ENCODE data around the gene TEX50.
"Not testable (repeated sequence)": the region's sequence is repeated elsewhere in the genome, so short reads cannot be mapped to it uniquely, and the experiment has no call there.

The TEX50 gene

DNA sequence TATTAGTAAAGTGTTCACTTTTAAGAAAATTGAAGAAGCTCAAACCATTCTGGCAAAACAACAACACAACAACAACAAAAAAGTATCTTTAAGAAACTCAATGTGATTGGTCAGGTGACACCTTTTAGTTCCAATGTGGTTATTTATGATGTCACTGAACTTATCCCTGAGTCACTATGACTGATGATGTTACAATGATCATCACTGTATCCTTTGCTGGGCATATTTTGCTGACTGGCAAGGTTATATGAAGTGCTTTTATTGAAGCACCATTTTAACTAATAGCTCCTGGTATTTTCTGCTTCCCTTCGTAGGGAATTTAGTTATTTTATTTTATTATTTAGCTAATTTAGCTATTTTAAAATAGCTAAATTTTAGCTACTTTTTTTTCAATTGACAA, at the start of gene TEX50:
TSS of gene TEX50 (plus strand) at position 223 of the 400 bp plus-strand sequence. CDS start 184 bp downstream, outside the sequence.
- DNase-seq, result no peak

DNA sequence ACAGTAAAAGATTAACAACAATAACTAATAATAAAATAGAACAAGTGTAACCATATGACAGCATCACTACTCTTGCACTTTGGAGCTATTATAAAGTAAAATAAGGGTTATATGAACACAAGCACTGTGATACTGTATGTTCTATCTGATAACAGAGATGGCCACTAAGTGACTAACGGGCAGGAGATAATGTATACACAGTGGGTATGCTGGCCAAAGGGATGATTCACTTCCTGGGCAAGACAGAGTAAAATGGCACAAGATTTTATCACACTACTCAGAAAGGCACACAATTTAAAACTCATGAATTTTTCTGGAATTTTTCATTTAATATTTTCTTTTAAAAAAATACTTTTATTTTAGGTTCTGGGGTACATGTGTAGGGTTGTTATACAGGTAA, 44.6 kb upstream of the TEX50 start:
- DNase-seq, result no peak

DNA sequence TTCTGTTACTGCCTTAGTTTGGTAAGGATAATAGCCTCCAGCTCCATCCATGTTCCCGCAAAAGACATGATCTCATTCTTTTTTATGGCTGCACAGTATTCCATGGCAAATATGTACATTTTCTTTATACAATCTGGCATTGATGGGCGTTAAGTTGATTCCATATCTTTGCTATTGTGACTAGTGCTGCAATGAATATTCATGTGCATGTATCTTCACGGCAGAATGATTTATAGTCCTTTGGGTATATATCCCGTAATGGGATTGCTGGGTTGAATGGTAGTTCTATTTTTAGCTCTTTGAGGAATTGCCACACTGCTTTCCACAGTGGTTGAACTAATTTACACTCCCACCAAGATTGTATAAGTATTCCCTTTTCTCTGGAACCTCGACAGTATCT, 44.0 kb upstream of the TEX50 start:
- DNase-seq, result not testable (repeated sequence)

- no peak for DNase-seq
These were observed 38.9 kb upstream of the TEX50 start for GRCh38 chr1:173596097-173596825.

DNA sequence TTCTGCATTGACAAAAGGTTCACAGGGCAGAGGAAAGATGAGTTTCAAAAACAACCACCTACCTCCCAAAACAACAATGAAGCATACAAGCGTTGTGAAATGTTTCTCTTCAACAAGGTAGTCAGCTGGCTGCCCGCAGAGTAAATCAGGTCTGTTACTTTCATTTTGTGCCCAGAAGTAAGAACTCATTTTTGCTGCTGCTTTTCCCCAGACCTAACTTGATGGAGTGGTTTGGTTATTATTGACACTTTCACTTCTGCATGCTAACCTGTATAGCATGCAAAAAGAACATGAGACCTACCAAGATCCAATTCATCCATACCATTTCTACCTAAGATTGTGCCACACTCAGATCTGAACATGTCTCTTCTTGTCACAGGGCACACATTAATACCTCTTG, 33.5 kb upstream of the TEX50 start:
- DNase-seq, result no peak

- DNase-seq, result no peak
These were observed 32.0 kb upstream of the TEX50 start, which contains the start of gene SLC9C2 for GRCh38 chr1:173603056-173603591. Gene SLC9C2, minus strand, starts transcription at chr1:173603072. Its CDS starts 1,296 bp downstream, at chr1:173601776.

DNA sequence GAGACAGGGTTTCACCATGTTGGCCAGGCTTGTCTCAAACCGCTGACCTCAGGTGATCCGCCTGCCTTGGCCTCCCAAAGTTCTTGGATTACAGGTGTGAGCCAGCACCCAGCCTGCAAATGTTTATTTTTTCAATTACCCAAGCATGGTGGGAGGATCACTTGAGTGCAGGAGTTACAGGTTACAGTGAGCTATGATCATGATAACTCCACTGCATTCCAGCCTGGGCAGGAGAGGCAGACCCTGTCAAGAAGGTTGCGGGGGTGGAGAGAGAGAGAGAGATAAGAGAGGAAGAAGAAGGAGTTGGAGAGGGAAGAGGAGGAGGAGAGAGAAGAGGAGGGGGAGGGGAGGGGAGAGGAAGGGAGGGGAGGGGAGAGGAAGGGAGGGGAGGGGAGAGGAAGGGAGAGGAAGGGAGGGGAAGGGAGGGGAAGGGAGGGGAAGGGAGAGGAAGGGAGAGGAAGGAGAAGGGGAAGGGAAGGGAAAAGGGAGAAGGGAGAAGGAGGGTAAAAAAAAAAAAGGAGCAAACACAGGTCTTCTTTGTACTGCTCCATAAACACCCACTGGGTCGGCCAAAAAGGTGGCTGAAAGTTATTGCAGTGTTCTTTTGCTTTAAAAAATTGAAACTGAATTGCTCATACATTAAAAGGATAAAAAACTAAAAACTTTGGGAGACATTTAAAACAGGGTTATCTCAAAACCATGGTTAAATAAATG, 26.5 kb upstream of the TEX50 start:
- DNase-seq, result no peak

DNA sequence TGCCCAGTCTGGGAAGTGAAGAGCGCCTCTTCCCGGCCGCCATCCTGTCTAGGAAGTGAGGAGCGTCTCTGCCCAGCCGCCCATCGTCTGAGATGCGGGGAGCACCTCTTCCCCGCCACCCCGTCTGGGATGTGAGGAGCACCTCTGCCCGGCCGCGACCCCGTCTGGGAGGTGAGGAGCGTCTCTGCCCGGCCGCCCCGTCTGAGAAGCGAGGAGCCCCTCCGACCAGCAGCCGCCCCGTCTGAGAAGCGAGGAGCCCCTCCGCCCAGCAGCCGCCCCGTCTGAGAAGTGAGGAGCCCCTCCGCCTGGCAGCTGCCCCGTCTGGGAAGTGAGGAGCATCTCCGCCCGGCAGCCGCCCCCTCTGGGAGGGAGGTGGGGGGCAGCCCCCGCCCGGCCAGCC, 22.1 kb upstream of the TEX50 start:
- not testable (repeated sequence) for DNase-seq

GRCh38 chr1:173616859-173617258, 18.3 kb upstream of the TEX50 start:
- DNase-seq, result no peak

GRCh38 chr1:173627269-173627668, 7.9 kb upstream of the TEX50 start:
- DNase-seq, result no peak

GRCh38 chr1:173628888-173629287, 6.2 kb upstream of the TEX50 start:
- DNase-seq, result no peak

GRCh38 chr1:173637236-173638042, 2.3 kb downstream of the TEX50 start:
- DNase-seq, result not testable (repeated sequence)

DNA sequence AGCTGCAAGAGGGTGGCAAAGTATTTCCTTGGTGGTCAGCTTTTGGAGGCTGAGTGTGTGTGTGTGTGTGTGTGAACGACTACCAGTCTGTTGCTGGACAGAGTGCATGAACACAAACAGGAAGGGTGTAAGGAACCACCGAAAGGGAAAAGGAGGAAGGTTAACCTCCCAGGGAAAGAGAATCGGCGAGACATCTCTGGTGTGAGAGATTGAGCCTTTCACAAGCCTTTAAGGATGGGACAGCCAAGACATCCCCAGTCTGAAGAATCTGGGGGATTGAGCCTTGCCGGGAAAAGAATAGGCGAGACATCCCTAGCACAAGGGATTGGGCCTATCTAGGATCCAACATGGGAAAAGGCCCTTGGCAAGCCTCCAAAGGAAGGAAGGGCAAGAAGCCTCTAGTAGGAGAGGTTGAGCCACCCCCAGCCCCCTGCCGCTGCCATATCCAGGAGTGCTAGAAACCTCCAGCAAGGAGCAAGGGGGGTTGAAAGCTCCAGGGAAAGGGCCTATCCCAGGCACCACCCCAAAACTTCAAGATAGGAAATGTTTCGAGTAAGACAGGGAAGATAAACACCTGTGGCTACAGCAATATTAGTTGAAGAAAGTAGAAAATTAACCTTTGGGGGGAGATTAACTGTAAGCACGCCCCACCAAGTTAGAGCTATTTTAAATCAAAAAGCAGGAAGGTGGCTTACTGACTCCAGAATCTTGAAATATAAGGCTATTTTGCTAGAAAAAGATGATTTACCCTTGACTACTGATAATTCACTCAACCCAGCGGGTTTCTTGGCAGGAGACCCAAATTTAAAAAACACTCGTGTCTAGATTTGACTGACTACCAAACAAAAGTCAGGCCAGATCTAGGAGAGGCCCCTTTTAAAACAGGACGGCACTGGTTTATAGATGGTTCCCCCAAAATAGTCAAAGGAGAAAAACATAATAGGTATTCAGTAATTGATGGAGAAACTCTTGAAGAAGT, 3.2 kb downstream of the TEX50 start:
- no peak for DNase-seq

- no peak for DNase-seq
These were observed 4.0 kb downstream of the TEX50 start for GRCh38 chr1:173639102-173639501.

- not testable (repeated sequence) for DNase-seq
These were observed 7.5 kb downstream of the TEX50 start for GRCh38 chr1:173642450-173643139.

DNA sequence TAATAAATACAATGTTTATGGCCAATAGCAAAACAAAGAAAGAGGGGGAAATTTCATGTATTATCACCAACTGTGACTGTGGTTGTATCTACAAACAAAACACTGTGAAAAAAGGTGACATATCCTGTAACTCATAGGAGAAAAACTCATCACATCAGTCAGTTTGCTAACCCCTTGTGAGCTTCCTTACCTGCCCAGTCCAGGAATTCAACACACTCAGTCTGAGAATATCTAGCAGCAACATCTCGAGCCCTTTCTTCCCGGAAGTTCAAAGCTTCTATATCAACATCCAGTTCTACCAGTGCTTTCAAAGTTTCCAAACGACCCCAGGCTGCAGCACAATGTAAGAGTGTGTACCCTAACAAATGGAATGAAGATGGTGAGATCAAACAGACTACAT, 11.5 kb downstream of the TEX50 start:
- DNase-seq, result no peak

GRCh38 chr1:173648880-173649605, 13.9 kb downstream of the TEX50 start:
- no peak for DNase-seq

DNA sequence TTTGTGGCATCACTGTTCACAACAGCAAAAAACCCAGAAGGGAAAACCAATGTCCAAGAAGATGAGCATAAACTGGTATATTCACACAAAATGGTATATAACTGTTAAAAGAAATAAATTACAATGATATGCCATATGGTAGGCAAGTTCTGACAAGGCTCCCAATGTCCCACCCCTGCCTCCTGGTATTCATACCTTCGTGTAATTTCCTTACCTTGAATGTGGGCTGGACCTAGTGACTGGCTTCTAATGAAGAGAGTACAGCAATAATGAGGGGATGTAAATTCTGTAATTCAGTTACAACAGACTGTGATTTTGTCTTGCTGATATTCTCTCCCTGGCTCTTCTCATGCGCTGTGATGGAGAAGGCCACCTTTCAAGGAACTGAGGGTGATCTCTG, 25.2 kb downstream of the TEX50 start:
- no peak for DNase-seq

GRCh38 chr1:173661271-173661670, 26.1 kb downstream of the TEX50 start:
- DNase-seq, result no peak

DNA sequence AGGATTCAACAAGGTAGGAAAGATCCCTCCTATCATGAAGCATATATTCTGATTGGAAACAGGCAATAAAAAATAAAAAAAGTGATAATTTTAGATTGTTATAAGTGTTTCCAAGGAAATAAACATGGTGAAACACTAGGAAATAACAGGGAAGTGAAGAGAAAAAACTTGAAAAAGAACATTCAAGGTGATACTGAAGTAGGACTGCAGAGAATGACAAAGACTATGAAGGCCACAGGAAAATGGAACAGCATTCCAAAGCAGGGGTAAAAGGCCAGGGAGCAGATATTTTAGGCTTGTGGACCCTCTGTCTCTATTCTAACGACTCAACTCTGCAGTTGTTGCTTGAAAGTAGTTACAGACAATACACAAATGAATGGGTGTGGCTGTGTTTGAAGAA, 26.6 kb downstream of the TEX50 start:
- no peak for DNase-seq

DNA sequence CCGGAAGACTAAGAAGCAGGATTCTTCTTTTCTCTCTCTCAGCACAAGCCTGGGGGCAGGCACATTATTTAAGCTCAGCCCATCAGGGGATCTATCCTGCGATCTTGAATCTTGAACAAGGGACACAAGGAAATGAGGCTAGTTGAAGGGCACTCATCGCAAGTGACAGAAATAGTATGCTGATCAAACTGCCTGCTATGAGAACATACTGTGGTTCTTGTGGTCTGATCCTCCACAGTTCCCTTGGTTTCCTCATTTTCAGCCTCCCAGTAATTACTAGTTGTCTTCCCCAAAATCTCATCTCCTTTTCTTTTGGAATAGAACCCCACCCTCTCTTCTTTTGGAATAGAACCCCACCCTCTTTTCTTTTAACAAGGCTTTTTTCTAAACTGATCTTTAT, 28.0 kb downstream of the TEX50 start:
- DNase-seq, result no peak

Data from NCI-H1417 treated with DMSO at 0.1 percent for 48 hours (cell line).